ENCODE data around the gene ZFHX3. TPM values are rescaled to one million over a fixed set of nuclear protein-coding genes. Genes with fewer than 3 reads are reported as not detected.

The ZFHX3 gene
- total and polyA plus RNA-seq, 10 donors, result 0.47 to 18.5 (median 11.1) TPM

DNA sequence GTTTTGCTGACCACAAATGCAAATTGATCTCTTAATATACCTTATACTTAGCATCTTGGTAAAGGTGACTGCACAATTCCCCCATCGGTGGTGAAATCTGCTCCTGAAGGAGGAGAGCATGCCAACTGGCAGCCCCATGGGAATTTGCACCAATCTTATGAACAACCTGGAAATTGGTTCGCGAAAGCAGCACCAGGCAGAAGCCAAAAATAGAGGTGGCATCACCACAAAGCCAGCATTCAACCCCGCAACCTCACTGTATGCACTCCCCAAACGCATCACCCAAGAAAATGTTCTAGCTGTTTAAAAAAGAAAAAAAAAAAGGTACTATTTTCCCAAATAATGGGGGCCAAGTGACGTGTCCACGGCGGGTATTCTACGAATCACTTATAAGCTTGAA, 213.4 kb downstream of the ZFHX3 start:
- WGBS, 5 donors, result 88 to 94% (median 92%) methylated on average over 9 of the region's 9 CpGs
- H3K4me3 ChIP-seq, result no peak overlapping the region
- no peak overlapping the region for H3K27ac ChIP-seq
- peaks cover 0 to 4% (median 0%) of the 10 kb centered on the region in 6 donors for H3K36me3 ChIP-seq
- H3K4me1 ChIP-seq, result peaks cover 0 to 8% (median 0%) of the 10 kb centered on the region in 6 donors
- intact Hi-C loops (cut with DNase I; ENCODE audit: low total_unique reads), result loop anchor here (10.0 kb wide), 3 partner anchors 220 to 1040 kb away; no protein-coding TSS in a partner anchor
- no peak for TF ChIP-seq POLR2A (IDR thresholded peaks at IDR 0.05)
- TF ChIP-seq, protein P1, sequence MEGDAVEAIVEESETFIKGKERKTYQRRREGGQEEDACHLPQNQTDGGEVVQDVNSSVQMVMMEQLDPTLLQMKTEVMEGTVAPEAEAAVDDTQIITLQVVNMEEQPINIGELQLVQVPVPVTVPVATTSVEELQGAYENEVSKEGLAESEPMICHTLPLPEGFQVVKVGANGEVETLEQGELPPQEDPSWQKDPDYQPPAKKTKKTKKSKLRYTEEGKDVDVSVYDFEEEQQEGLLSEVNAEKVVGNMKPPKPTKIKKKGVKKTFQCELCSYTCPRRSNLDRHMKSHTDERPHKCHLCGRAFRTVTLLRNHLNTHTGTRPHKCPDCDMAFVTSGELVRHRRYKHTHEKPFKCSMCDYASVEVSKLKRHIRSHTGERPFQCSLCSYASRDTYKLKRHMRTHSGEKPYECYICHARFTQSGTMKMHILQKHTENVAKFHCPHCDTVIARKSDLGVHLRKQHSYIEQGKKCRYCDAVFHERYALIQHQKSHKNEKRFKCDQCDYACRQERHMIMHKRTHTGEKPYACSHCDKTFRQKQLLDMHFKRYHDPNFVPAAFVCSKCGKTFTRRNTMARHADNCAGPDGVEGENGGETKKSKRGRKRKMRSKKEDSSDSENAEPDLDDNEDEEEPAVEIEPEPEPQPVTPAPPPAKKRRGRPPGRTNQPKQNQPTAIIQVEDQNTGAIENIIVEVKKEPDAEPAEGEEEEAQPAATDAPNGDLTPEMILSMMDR (IDR thresholded peaks at IDR 0.05 in 8 of 11, conservative IDR thresholded peaks at IDR 0.05 in 3 of 11), result no peak
- no peak for TF ChIP-seq POLR2AphosphoS5 (IDR thresholded peaks at IDR 0.05)
- DNase-seq, result no peak
- no peaks in the 10 kb centered on the region for H3K27me3 ChIP-seq (replicated peaks in 1 of 7)
- no peaks in the 10 kb centered on the region for H3K9me3 ChIP-seq

DNA sequence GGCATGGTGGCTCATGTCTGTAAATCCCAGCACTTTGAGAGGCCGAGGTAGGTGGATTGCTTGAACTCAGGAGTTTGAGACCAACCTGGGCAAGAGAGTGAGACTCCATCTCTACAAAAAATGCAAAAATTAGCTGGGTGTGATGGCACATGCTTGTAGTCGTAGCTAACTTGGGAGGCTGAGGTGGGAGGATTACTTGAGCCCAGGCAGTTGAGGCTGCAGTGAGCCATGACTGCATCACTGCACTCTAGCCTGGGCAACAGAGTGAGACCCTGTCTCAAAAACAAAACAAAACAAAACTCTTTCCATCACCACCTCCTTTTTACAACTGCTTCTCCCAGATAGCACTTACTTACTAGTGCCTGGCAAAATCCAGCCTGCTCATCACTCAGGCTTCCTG, 214.0 kb downstream of the ZFHX3 start:
- H3K27ac ChIP-seq, result no peak overlapping the region
- DNase-seq, result no peak
- WGBS, 5 donors, result 88 to 95% (median 93%) methylated on average over 2 of the region's 2 CpGs
- peaks cover 0 to 9% (median 0%) of the 10 kb centered on the region in 6 donors for H3K36me3 ChIP-seq
- no peak overlapping the region for H3K4me3 ChIP-seq
- intact Hi-C loops (cut with DNase I; ENCODE audit: low total_unique reads), result loop anchor here (10.0 kb wide), 3 partner anchors 221 to 1041 kb away; no protein-coding TSS in a partner anchor
- no peaks in the 10 kb centered on the region for H3K9me3 ChIP-seq
- H3K27me3 ChIP-seq (replicated peaks in 1 of 7), result no peaks in the 10 kb centered on the region
- peaks cover 0 to 8% (median 0%) of the 10 kb centered on the region in 6 donors for H3K4me1 ChIP-seq
- TF ChIP-seq, protein P1 (IDR thresholded peaks at IDR 0.05 in 8 of 11, conservative IDR thresholded peaks at IDR 0.05 in 3 of 11), result no peak
- TF ChIP-seq POLR2A (IDR thresholded peaks at IDR 0.05), result no peak
- TF ChIP-seq POLR2AphosphoS5 (IDR thresholded peaks at IDR 0.05), result no peak

DNA sequence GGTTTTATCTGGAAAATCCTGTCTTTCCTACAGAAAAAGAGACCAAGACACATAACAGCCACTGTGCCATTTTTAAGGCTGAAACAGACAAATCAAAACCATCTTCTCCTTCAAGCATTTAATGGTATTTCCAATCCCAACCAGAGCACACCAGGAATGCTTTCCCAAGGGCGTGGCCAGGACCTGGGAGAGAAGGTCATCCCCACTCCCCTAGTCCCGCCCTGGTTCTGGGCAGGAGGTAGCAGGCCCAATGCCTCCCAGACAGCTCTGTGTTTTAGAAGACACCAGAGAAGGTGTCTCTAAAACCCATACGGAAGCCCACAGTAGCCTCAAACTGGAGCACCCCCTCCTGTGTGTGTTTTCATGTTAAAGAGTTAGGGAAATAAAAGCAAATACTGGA, 214.4 kb downstream of the ZFHX3 start:
- DNase-seq, result no peak
- TF ChIP-seq POLR2A (IDR thresholded peaks at IDR 0.05) (no peak), POLR2AphosphoS5 (IDR thresholded peaks at IDR 0.05) (no peak)
- TF ChIP-seq, protein P1 (IDR thresholded peaks at IDR 0.05 in 8 of 11, conservative IDR thresholded peaks at IDR 0.05 in 3 of 11), result no peak
- Histone ChIP-seq H3K27ac (no peak overlapping the region), H3K4me1 (peaks cover 0 to 8% (median 0%) of the 10 kb centered on the region in 6 donors), H3K4me3 (no peak overlapping the region), H3K27me3 (replicated peaks in 1 of 7) (no peaks in the 10 kb centered on the region), H3K9me3 (no peaks in the 10 kb centered on the region), H3K36me3 (peaks cover 0 to 10% (median 0%) of the 10 kb centered on the region in 6 donors)
- WGBS, 5 donors, result 90 to 99% (median 92%) methylated on average over 3 of the region's 3 CpGs
- intact Hi-C loops (cut with DNase I; ENCODE audit: low total_unique reads), result loop anchor here (10.0 kb wide), 3 partner anchors 221 to 1041 kb away; no protein-coding TSS in a partner anchor

DNA sequence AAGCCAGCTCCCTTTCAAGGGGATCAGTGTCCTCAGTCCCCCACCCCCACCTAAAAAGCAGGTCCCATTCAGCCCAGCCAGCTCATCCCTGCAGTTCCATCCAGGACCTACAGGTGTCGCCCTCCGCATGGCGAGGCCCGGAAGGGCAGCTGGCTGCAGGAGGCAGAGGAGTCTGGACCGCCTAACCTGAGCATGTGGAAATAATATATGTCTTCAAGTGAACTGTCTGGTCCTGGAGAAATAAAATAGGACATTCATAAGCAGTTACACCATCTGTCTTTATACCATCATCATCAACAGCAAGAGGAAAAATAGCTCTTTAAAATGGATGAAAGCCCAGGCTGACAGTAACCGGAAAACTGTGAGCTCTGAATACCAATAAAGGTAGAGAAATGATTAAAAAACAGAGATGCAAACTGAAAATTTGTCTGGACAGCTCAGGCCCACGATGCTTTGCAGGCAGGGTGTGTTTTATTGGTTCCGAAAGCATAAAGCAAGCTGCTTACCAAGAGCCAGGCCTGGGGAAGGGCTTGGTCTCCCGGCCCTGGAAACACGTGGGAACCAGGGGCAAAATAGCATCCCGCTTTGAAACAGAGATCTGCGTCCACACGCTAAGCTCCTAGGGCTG, 215.2 kb downstream of the ZFHX3 start:
- DNase-seq, result peak; percentile 93
- no peak overlapping the region for H3K4me3 ChIP-seq
- TF ChIP-seq, protein P1 (IDR thresholded peaks at IDR 0.05 in 8 of 11, conservative IDR thresholded peaks at IDR 0.05 in 3 of 11), result peak; percentile 80 to 96 (median 92)
- TF ChIP-seq POLR2AphosphoS5 (IDR thresholded peaks at IDR 0.05), result peak; percentile 51 to 67 (median 52)
- TF ChIP-seq POLR2A (IDR thresholded peaks at IDR 0.05), result no peak
- H3K36me3 ChIP-seq, result peaks cover 0 to 10% (median 0%) of the 10 kb centered on the region in 6 donors
- intact Hi-C loops (cut with DNase I; ENCODE audit: low total_unique reads), result loop anchor here (10.0 kb wide), 3 partner anchors 222 to 1042 kb away; no protein-coding TSS in a partner anchor
- WGBS, 5 donors, result 50 to 54% (median 54%) methylated on average over 13 of the region's 13 CpGs
- H3K9me3 ChIP-seq, result no peaks in the 10 kb centered on the region
- H3K4me1 ChIP-seq, result peaks cover 0 to 15% (median 0%) of the 10 kb centered on the region in 6 donors
- no peaks in the 10 kb centered on the region for H3K27me3 ChIP-seq (replicated peaks in 1 of 7)
- no peak overlapping the region for H3K27ac ChIP-seq
